HCT116 (cell line): Measurements from ENCODE around the gene TNNT2. TPM values are rescaled to one million over a fixed set of nuclear protein-coding genes. Genes with fewer than 3 reads are reported as not detected.

Experiments used
- ATAC-seq: fragments of 200-7000 bp; cut with Tn5 transposase; 2 replicates; pipeline ENCODE4 v1.9.1; 2020; ENCODE audit warnings: mild to moderate bottlenecking, moderate library complexity
- BruUV-seq: library from RNA; stranded (reverse); fragments of 400-500 nt; replicated peaks from 2 replicates; lab custom pipeline; 2021; lab: Mats Ljungman, UMichigan
- CTCF ChIA-PET: fragments of 300-600 bp; sonication (Branson Sonifier 250); formaldehyde crosslinking; loops from one replicate; lab custom pipeline; 2021; ENCODE audit warnings: antibody characterized with exemption; lab: Charles Lee
- POLR2A ChIA-PET: fragments of 300-600, 350-600 bp; sonication (Branson Sonifier 250); formaldehyde crosslinking; loops from one replicate; lab custom pipeline; 2021; ENCODE audit warnings: antibody characterized with exemption; lab: Charles Lee
- RAD21 ChIA-PET, 2 experiments: fragments of 300-600 bp; sonication (Branson Sonifier 250); formaldehyde crosslinking; loops; one replicate each; lab custom pipeline; 2023; ENCODE audit warnings: low total read pairs in 2 of 2; ENCODE audit not compliant: uncharacterized antibody in 2 of 2, unreplicated experiment in 2 of 2, low non-redundant PET in 1 of 2; lab: Charles Lee
- DNase-seq: peaks from one replicate; pipeline ENCODE4 v3.0.0-alpha.2; 2010; ENCODE audit warnings: low read depth, low spot score
- H2AFZ ChIP-seq: fragments of 200-600 bp; shearing (Covaris generic), sonication (generic); 2 replicates; pipeline ENCODE4 v1.6.1; 2017; ENCODE audit warnings: low read depth, mixed run types, mixed read lengths, antibody characterized with exemption, low read length; ENCODE audit not compliant: poor library complexity, severe bottlenecking
- H3K27ac ChIP-seq: 2 replicates; pipeline ENCODE4 v1.5.1; 2012; ENCODE audit warnings: low read depth, low read length
- H3K27me3 ChIP-seq: fragments of 200-600 bp; sonication (generic); 2 replicates; pipeline ENCODE4 v1.6.1; 2016; ENCODE audit warnings: mixed run types, low read length, mixed read lengths; ENCODE audit not compliant: insufficient read depth
- H3K36me3 ChIP-seq, 2 experiments: fragments of 200-500 bp in 1 of 2; fragments of 200-600 bp in 1 of 2; sonication (Bioruptor generic) in 1 of 2; sonication (generic) in 1 of 2; 2 replicates each; pipeline versions ENCODE4 v1.5.1 to v1.6.1; 2014 to 2016; ENCODE audit warnings: low read length in 2 of 2, inconsistent platforms in 1 of 2, mixed read lengths in 1 of 2, mixed run types in 1 of 2; ENCODE audit not compliant: insufficient read depth in 2 of 2, control insufficient read depth in 1 of 2
- H3K4me1 ChIP-seq, 2 experiments: fragments of 200-600 bp in 1 of 2; sonication (generic) in 1 of 2; 2 replicates each; pipeline versions ENCODE4 v1.5.1 to v1.6.1; 2012 to 2017; ENCODE audit warnings: low read length in 2 of 2, inconsistent platforms in 1 of 2, mild to moderate bottlenecking in 1 of 2, mixed read lengths in 1 of 2, mixed run types in 1 of 2, moderate library complexity in 1 of 2; ENCODE audit not compliant: insufficient read depth in 2 of 2, control insufficient read depth in 1 of 2
- H3K4me2 ChIP-seq: fragments of 200-600 bp; sonication (generic); 2 replicates; pipeline ENCODE4 v1.6.1; 2017; ENCODE audit warnings: mixed run types, low read length, mixed read lengths
- H3K4me3 ChIP-seq, 2 experiments: fragments of 200-600 bp in 1 of 2; sonication (generic) in 1 of 2; replicated peaks in 1 of 2; 2 replicates each; pipeline ENCODE4 v1.5.1; 2011 to 2016; ENCODE audit warnings: low read length in 2 of 2, control low read depth in 1 of 2, low read depth in 1 of 2, mild to moderate bottlenecking in 1 of 2, mixed read lengths in 1 of 2, mixed run types in 1 of 2
- H3K79me2 ChIP-seq: fragments of 200-600 bp; sonication (generic); 2 replicates; pipeline ENCODE4 v1.6.1; 2017; ENCODE audit warnings: mild to moderate bottlenecking, mixed run types, low read length, moderate library complexity, mixed read lengths; ENCODE audit not compliant: insufficient read depth
- H3K9ac ChIP-seq: fragments of 200-600 bp; sonication (generic); 2 replicates; pipeline ENCODE4 v1.6.1; 2016; ENCODE audit warnings: low read length, mixed read lengths
- H3K9me2 ChIP-seq: fragments of 200-600 bp; sonication (generic), shearing (Covaris generic); 2 replicates; pipeline ENCODE4 v1.6.1; 2017; ENCODE audit warnings: mixed run types, mild to moderate bottlenecking, moderate library complexity; ENCODE audit not compliant: insufficient read depth
- H3K9me3 ChIP-seq, 2 experiments: fragments of 200-500 bp in 1 of 2; fragments of 200-600 bp in 1 of 2; sonication (Bioruptor generic) in 1 of 2; sonication (generic) in 1 of 2; 2 replicates each; pipeline ENCODE4 v1.6.1; 2014 to 2017; ENCODE audit warnings: low read length in 2 of 2, mixed read lengths in 2 of 2, inconsistent platforms in 1 of 2, low read depth in 1 of 2, mild to moderate bottlenecking in 1 of 2, mixed run types in 1 of 2, moderate library complexity in 1 of 2; ENCODE audit not compliant: control insufficient read depth in 1 of 2, insufficient read depth in 1 of 2
- H4K20me1 ChIP-seq: fragments of 200-600 bp; sonication (generic), shearing (Covaris generic); 2 replicates; pipeline ENCODE4 v1.6.1; 2017; ENCODE audit warnings: mixed run types, mild to moderate bottlenecking, moderate library complexity; ENCODE audit not compliant: insufficient read depth
- ATF3 ChIP-seq: IDR thresholded peaks from 2 replicates; pipeline ENCODE4 v1.6.1; 2012
- ELF1 ChIP-seq: IDR thresholded peaks from 2 replicates; pipeline ENCODE4 v1.6.1; 2012; ENCODE audit warnings: low read depth, borderline replicate concordance
- FOSL1 ChIP-seq: IDR thresholded peaks from 2 replicates; pipeline ENCODE4 v1.6.1; 2012; ENCODE audit warnings: low read depth
- JUND ChIP-seq: IDR thresholded peaks from 2 replicates; pipeline ENCODE4 v1.6.1; 2012
- SIN3A ChIP-seq: IDR thresholded peaks from 2 replicates; pipeline ENCODE4 v1.6.1; 2012; ENCODE audit warnings: low read depth
- SRF ChIP-seq: IDR thresholded peaks from 2 replicates; pipeline ENCODE4 v1.6.1; 2012; ENCODE audit warnings: low read depth
- TCF7L2 ChIP-seq: IDR thresholded peaks from 2 replicates; pipeline ENCODE4 v1.7.0; 2011; ENCODE audit warnings: borderline replicate concordance, inconsistent platforms; ENCODE audit not compliant: insufficient read depth, insufficient read length; ENCODE audit errors: extremely low read depth
- YY1 ChIP-seq: IDR thresholded peaks from 2 replicates; pipeline ENCODE4 v1.6.1; 2011; ENCODE audit warnings: low read length, low read depth, moderate library complexity, mild to moderate bottlenecking; ENCODE audit not compliant: insufficient replicate concordance; ENCODE audit errors: extremely low read depth
- ZFX ChIP-seq: fragments of 450-650 bp; IDR thresholded peaks from 2 replicates; pipeline ENCODE4 v1.6.1; 2017
- ZNF274 ChIP-seq: fragments of 200-500 bp; sonication (Bioruptor generic); IDR thresholded peaks from 2 replicates; pipeline ENCODE4 v1.6.1; 2014; ENCODE audit warnings: mild to moderate bottlenecking, low read depth, low read length, inconsistent platforms
- intact Hi-C: fragments of 100-400 bp; cut with micrococcal nuclease; formaldehyde crosslinking; loops from 2 replicates; pipeline ENCODE4 v1.10.0; 2022
- total RNA-seq: library from RNA; stranded (reverse); gene quantifications from one replicate; pipeline ENCODE4 v1.2.1, GENCODE V29; 2021; ENCODE audit not compliant: unreplicated experiment
- TF ChIP-seq, protein P1 (sequence below), 3 experiments: fragments of 200-600 bp in 1 of 3; sonication (generic) in 1 of 3; IDR thresholded peaks in 2 of 3; conservative IDR thresholded peaks in 1 of 3; 2 replicates each; pipeline ENCODE4 v1.5.1; 2012 to 2017; ENCODE audit warnings: low read depth in 2 of 3, low read length in 2 of 3, antibody characterized with exemption in 1 of 3, borderline replicate concordance in 1 of 3, control low read depth in 1 of 3, mild to moderate bottlenecking in 1 of 3, mixed read lengths in 1 of 3, mixed run types in 1 of 3, moderate library complexity in 1 of 3; ENCODE audit not compliant: insufficient read depth in 1 of 3
- TF ChIP-seq, protein P2 (sequence below): IDR thresholded peaks from 2 replicates; pipeline ENCODE4 v1.6.1; 2012

The TNNT2 gene
- total RNA-seq, 1 experiment from 2014 or later = 2.0 TPM

- Histone ChIP-seq H3K4me3 (no peak overlapping the region), H3K4me1 (no peaks in the 10 kb centered on the region), H3K27me3 (peaks cover 19% of the 10 kb centered on the region; the same call in 1 of the 2 replicates), H4K20me1 (no peaks in the 10 kb centered on the region), H3K27ac (no peak overlapping the region), H2AFZ (no peak overlapping the region), H3K9me2 (no peaks in the 10 kb centered on the region), H3K9me3 (no peaks in the 10 kb centered on the region), H3K4me2 (no peak overlapping the region), H3K9ac (no peak overlapping the region), H3K79me2 (no peaks in the 10 kb centered on the region), H3K36me3 (no peaks in the 10 kb centered on the region)
- RAD21 ChIA-PET = interaction anchor here in 1 of 2 experiments (1.0 to 1.5 kb wide), 2 partner anchors 16 to 111 kb away, joined by 3 to 4 read pairs; no protein-coding TSS in a partner anchor
- intact Hi-C loops = no loop called here
- CTCF ChIA-PET = interaction anchor here (0.9 to 3.5 kb wide), 5 partner anchors 14 to 150 kb away, joined by 3 to 31 read pairs (median 17); no protein-coding TSS in a partner anchor
- TF ChIP-seq YY1 = no peak
- no peak for TF ChIP-seq FOSL1
- TF ChIP-seq ZNF274 = no peak
- TF ChIP-seq, protein P1, sequence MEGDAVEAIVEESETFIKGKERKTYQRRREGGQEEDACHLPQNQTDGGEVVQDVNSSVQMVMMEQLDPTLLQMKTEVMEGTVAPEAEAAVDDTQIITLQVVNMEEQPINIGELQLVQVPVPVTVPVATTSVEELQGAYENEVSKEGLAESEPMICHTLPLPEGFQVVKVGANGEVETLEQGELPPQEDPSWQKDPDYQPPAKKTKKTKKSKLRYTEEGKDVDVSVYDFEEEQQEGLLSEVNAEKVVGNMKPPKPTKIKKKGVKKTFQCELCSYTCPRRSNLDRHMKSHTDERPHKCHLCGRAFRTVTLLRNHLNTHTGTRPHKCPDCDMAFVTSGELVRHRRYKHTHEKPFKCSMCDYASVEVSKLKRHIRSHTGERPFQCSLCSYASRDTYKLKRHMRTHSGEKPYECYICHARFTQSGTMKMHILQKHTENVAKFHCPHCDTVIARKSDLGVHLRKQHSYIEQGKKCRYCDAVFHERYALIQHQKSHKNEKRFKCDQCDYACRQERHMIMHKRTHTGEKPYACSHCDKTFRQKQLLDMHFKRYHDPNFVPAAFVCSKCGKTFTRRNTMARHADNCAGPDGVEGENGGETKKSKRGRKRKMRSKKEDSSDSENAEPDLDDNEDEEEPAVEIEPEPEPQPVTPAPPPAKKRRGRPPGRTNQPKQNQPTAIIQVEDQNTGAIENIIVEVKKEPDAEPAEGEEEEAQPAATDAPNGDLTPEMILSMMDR (IDR thresholded peaks at IDR 0.05 in 2 of 3, conservative IDR thresholded peaks at IDR 0.05 in 1 of 3; ENCODE audit: borderline replicate concordance in 1 of 3, insufficient read depth in 1 of 3, low read depth in 2 of 3, low read length in 2 of 3) = no peak
- TF ChIP-seq SIN3A = no peak
- TF ChIP-seq JUND = no peak
- TF ChIP-seq ATF3 = no peak
- TF ChIP-seq ELF1 = no peak
- no peak for TF ChIP-seq TCF7L2
- TF ChIP-seq, protein P2, sequence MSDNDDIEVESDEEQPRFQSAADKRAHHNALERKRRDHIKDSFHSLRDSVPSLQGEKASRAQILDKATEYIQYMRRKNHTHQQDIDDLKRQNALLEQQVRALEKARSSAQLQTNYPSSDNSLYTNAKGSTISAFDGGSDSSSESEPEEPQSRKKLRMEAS = no peak
- TF ChIP-seq SRF = no peak
- no peak for TF ChIP-seq ZFX
- POLR2A ChIA-PET = no interaction called here
- DNase-seq = no peak
- no peak for ATAC-seq
- BruUV-seq = no TSS peak
Measured at GRCh38 chr1:201362906-201363305, 14.6 kb downstream of the TNNT2 start.
